Neuronal stem cell (in vitro differentiated cells): ENCODE measurements around the gene CST7.

Experiments used
- DNase-seq: peaks from one replicate; pipeline ENCODE4 v3.0.0-alpha.2; 2013; ENCODE audit warnings: low spot score
- H2AFZ ChIP-seq: one replicate; pipeline ENCODE4 v1.6.1; 2013; ENCODE audit warnings: mild to moderate bottlenecking, low read length, inconsistent platforms
- H2AK5ac ChIP-seq: 2 replicates; pipeline ENCODE4 v1.6.1; 2013; ENCODE audit warnings: low read depth, mild to moderate bottlenecking, inconsistent platforms, low read length, moderate library complexity, mixed read lengths
- H2BK120ac ChIP-seq: 2 replicates; pipeline ENCODE4 v1.6.1; 2013; ENCODE audit warnings: low read depth, mild to moderate bottlenecking, inconsistent platforms, low read length, moderate library complexity, mixed read lengths
- H2BK12ac ChIP-seq: one replicate; pipeline ENCODE4 v1.6.1; 2013; ENCODE audit warnings: low read length, inconsistent platforms
- H2BK15ac ChIP-seq: 2 replicates; pipeline ENCODE4 v1.6.1; 2013; ENCODE audit warnings: mild to moderate bottlenecking, low read length, inconsistent platforms, mixed read lengths
- H2BK5ac ChIP-seq: one replicate; pipeline ENCODE4 v1.6.1; 2013; ENCODE audit warnings: inconsistent platforms, mild to moderate bottlenecking, low read length, moderate library complexity
- H3K14ac ChIP-seq: one replicate; pipeline ENCODE4 v1.6.1; 2013; ENCODE audit warnings: low read length, inconsistent platforms
- H3K18ac ChIP-seq: 2 replicates; pipeline ENCODE4 v1.6.1; 2013; ENCODE audit warnings: low read length, inconsistent platforms
- H3K23ac ChIP-seq: 2 replicates; pipeline ENCODE4 v1.6.1; 2013; ENCODE audit warnings: low read depth, mild to moderate bottlenecking, mixed read lengths, low read length, inconsistent platforms; ENCODE audit not compliant: poor library complexity
- H3K27ac ChIP-seq: replicated peaks from 3 replicates; pipeline ENCODE4 v1.5.1; 2013; ENCODE audit warnings: low read length, inconsistent platforms
- H3K27me3 ChIP-seq, 3 experiments: 2 replicates each; pipeline ENCODE4 v1.6.1; 2013; ENCODE audit warnings: low read length in 3 of 3, mild to moderate bottlenecking in 2 of 3, inconsistent platforms in 1 of 3, low read depth in 1 of 3, mixed read lengths in 1 of 3, moderate library complexity in 1 of 3; ENCODE audit not compliant: control insufficient read depth in 3 of 3, insufficient read depth in 3 of 3
- H3K36me3 ChIP-seq, 2 donors: replicated peaks in 1 of 2; 2 replicates each; pipeline ENCODE4 v1.6.1; 2013; ENCODE audit warnings: low read length in 2 of 2; ENCODE audit not compliant: control insufficient read depth in 2 of 2, insufficient read depth in 2 of 2
- H3K4ac ChIP-seq: 2 replicates; pipeline ENCODE4 v1.6.1; 2013; ENCODE audit warnings: inconsistent platforms, mild to moderate bottlenecking, low read length, moderate library complexity
- H3K4me1 ChIP-seq, 2 donors: 1 replicate in 1 of 2; 2 replicates in 1 of 2; pipeline ENCODE4 v1.6.1; 2013; ENCODE audit warnings: low read length in 2 of 2, low read depth in 1 of 2; ENCODE audit not compliant: control insufficient read depth in 2 of 2, insufficient read depth in 1 of 2
- H3K4me2 ChIP-seq: one replicate; pipeline ENCODE4 v1.6.1; 2013; ENCODE audit warnings: mild to moderate bottlenecking, low read length, inconsistent platforms; ENCODE audit not compliant: insufficient read depth, poor library complexity, severe bottlenecking
- H3K4me3 ChIP-seq, 2 donors: 2 replicates each; pipeline ENCODE4 v1.5.1; 2013; ENCODE audit warnings: low read length in 2 of 2, mild to moderate bottlenecking in 2 of 2, inconsistent platforms in 1 of 2, moderate library complexity in 1 of 2
- H3K79me1 ChIP-seq: one replicate; pipeline ENCODE4 v1.6.1; 2013; ENCODE audit warnings: low read depth, mild to moderate bottlenecking, inconsistent platforms, low read length, moderate library complexity
- H3K9ac ChIP-seq: one replicate; pipeline ENCODE4 v1.6.1; 2013; ENCODE audit warnings: mild to moderate bottlenecking, low read depth, low read length, inconsistent platforms; ENCODE audit not compliant: poor library complexity
- H3K9me3 ChIP-seq, 2 donors: replicated peaks in 1 of 2; 2 replicates each; pipeline versions ENCODE3 to v1.6.1; 2013; ENCODE audit warnings: low read length in 2 of 2, mild to moderate bottlenecking in 2 of 2, inconsistent platforms in 1 of 2, low read depth in 1 of 2, mixed read lengths in 1 of 2, moderate library complexity in 1 of 2; ENCODE audit not compliant: control insufficient read depth in 2 of 2, insufficient read depth in 1 of 2
- H4K8ac ChIP-seq: one replicate; pipeline ENCODE4 v1.6.1; 2013; ENCODE audit warnings: low read depth, mild to moderate bottlenecking, inconsistent platforms, low read length, moderate library complexity
- H4K91ac ChIP-seq: one replicate; pipeline ENCODE4 v1.6.1; 2013; ENCODE audit warnings: low read length, low read depth, mild to moderate bottlenecking, inconsistent platforms; ENCODE audit not compliant: poor library complexity
- WGBS, 2 donors: extraction: QIAGEN DNeasy Blood & Tissue Kit; methylation state at CpG; one replicate each; pipeline ENCODE4 v1.1.7; 2013; ENCODE audit warnings: missing lambda C conversion rate in 2 of 2, mixed read lengths in 1 of 2; ENCODE audit not compliant: insufficient read length in 2 of 2, insufficient replicate concordance in 1 of 2; ENCODE audit errors: extremely low coverage in 2 of 2; 5-methylcytosine and 5-hydroxymethylcytosine counted together

CST7 gene

GRCh38 chr20:24996449-24997377 is 47.6 kb downstream of the CST7 start:
- no CpG with 5 or more reads among the region's 9 CpGs for WGBS, 2 donors
- no peak for DNase-seq

GRCh38 chr20:24998121-24998520 is 49.1 kb downstream of the CST7 start:
- Histone ChIP-seq H3K4me2 (no peak overlapping the region), H3K18ac (no peak overlapping the region), H2BK15ac (no peak overlapping the region), H4K8ac (no peak overlapping the region), H2AK5ac (no peak overlapping the region), H3K4ac (no peak overlapping the region), H4K91ac (no peak overlapping the region), H3K4me1 (peaks cover 1 to 16% of the 10 kb centered on the region in 2 donors), H3K23ac (no peak overlapping the region), H2AFZ (no peak overlapping the region), H3K9me3 (no peaks in the 10 kb centered on the region), H3K79me1 (no peaks in the 10 kb centered on the region), H3K14ac (no peak overlapping the region), H3K27me3 (peaks cover 0 to 24% (median 0%) of the 10 kb centered on the region in 3 experiments), H3K4me3 (no peak overlapping the region), H2BK5ac (no peak overlapping the region), H3K27ac (no peak overlapping the region), H3K36me3 (no peaks in the 10 kb centered on the region), H2BK120ac (no peak overlapping the region), H2BK12ac (no peak overlapping the region), H3K9ac (no peak overlapping the region)
- no CpG with 5 or more reads among the region's 3 CpGs for WGBS, 2 donors
- no peak for DNase-seq

More at GRCh38 chr20:24996449-24997377, 47.6 kb downstream of the CST7 start:
- Histone ChIP-seq H3K4me2 (no peak overlapping the region), H2BK120ac (no peak overlapping the region), H3K4me3 (no peak overlapping the region), H3K23ac (peak overlapping the region; percentile 6), H4K91ac (no peak overlapping the region), H3K27me3 (peaks cover 0 to 24% (median 2%) of the 10 kb centered on the region in 3 experiments), H3K36me3 (no peaks in the 10 kb centered on the region), H3K9ac (no peak overlapping the region), H3K27ac (no peak overlapping the region), H3K4me1 (peaks cover 4 to 16% of the 10 kb centered on the region in 2 donors), H2AFZ (no peak overlapping the region), H4K8ac (no peak overlapping the region), H2BK15ac (peak overlapping the region; percentile 31), H2BK12ac (no peak overlapping the region), H3K79me1 (no peaks in the 10 kb centered on the region), H3K14ac (no peak overlapping the region), H3K9me3 (no peaks in the 10 kb centered on the region), H2AK5ac (peak overlapping the region; percentile 18), H3K4ac (no peak overlapping the region), H2BK5ac (no peak overlapping the region), H3K18ac (no peak overlapping the region)

- Histone ChIP-seq H3K27ac (no peak overlapping the region), H3K27me3 (peaks cover 0 to 24% (median 0%) of the 10 kb centered on the region in 3 experiments), H4K8ac (no peak overlapping the region), H3K4me1 (peaks cover 1 to 10% of the 10 kb centered on the region in 2 donors), H2AFZ (no peak overlapping the region), H3K79me1 (no peaks in the 10 kb centered on the region), H4K91ac (no peak overlapping the region), H3K9me3 (no peaks in the 10 kb centered on the region), H2BK12ac (no peak overlapping the region), H3K4me2 (no peak overlapping the region), H3K14ac (no peak overlapping the region), H2BK120ac (no peak overlapping the region), H2BK5ac (no peak overlapping the region), H3K4me3 (no peak overlapping the region), H3K36me3 (no peaks in the 10 kb centered on the region), H3K18ac (no peak overlapping the region), H3K23ac (no peak overlapping the region), H2AK5ac (no peak overlapping the region), H3K4ac (no peak overlapping the region), H2BK15ac (no peak overlapping the region), H3K9ac (no peak overlapping the region)
- DNase-seq, result no peak
- no CpG with 5 or more reads among the region's 12 CpGs for WGBS, 2 donors
Measured at GRCh38 chr20:24998631-24999445, 49.8 kb downstream of the CST7 start.

GRCh38 chr20:24999568-24999967 is 50.5 kb downstream of the CST7 start:
- H3K18ac ChIP-seq, result no peak overlapping the region
- H3K4me2 ChIP-seq, result no peak overlapping the region
- no peak overlapping the region for H4K91ac ChIP-seq
- no peak overlapping the region for H3K4me3 ChIP-seq
- H3K36me3 ChIP-seq, result no peaks in the 10 kb centered on the region
- H3K9ac ChIP-seq, result no peak overlapping the region
- H2AFZ ChIP-seq, result no peak overlapping the region
- no peak for DNase-seq
- no peak overlapping the region for H2AK5ac ChIP-seq
- H3K9me3 ChIP-seq, result no peaks in the 10 kb centered on the region
- H2BK120ac ChIP-seq, result no peak overlapping the region
- no peak overlapping the region for H3K23ac ChIP-seq
- no peak overlapping the region for H3K4ac ChIP-seq
- H2BK15ac ChIP-seq, result no peak overlapping the region
- H3K79me1 ChIP-seq, result no peaks in the 10 kb centered on the region
- H3K14ac ChIP-seq, result no peak overlapping the region
- WGBS, 2 donors, result no CpG with 5 or more reads among the region's 4 CpGs
- H3K27me3 ChIP-seq, result peaks cover 0 to 24% (median 0%) of the 10 kb centered on the region in 3 experiments
- no peak overlapping the region for H2BK12ac ChIP-seq
- no peak overlapping the region for H4K8ac ChIP-seq
- peaks cover 1 to 6% of the 10 kb centered on the region in 2 donors for H3K4me1 ChIP-seq
- no peak overlapping the region for H3K27ac ChIP-seq
- H2BK5ac ChIP-seq, result no peak overlapping the region
